Stomach smooth muscle (tissue), 2 donors: ENCODE measurements around the gene SCARF1.

Experiments used
- H3K27ac ChIP-seq: one replicate; pipeline ENCODE4 v1.7.0; 2013; ENCODE audit warnings: mild to moderate bottlenecking, low read length, inconsistent platforms
- H3K27me3 ChIP-seq, 2 donors: one replicate each; pipeline ENCODE4 v1.7.0; 2013; ENCODE audit warnings: low read length in 2 of 2; ENCODE audit not compliant: insufficient read depth in 2 of 2, control insufficient read depth in 1 of 2
- H3K36me3 ChIP-seq, 2 donors: one replicate each; pipeline ENCODE4 v1.7.0; 2013; ENCODE audit warnings: low read length in 2 of 2; ENCODE audit not compliant: control insufficient read depth in 2 of 2, insufficient read depth in 2 of 2
- H3K4me1 ChIP-seq: one replicate; pipeline ENCODE4 v1.7.0; 2013; ENCODE audit warnings: low read length; ENCODE audit not compliant: control insufficient read depth, insufficient read depth
- H3K4me3 ChIP-seq, 2 donors: one replicate each; pipeline ENCODE4 v1.7.0; 2013; ENCODE audit warnings: low read length in 2 of 2
- H3K9ac ChIP-seq, 2 donors: one replicate each; pipeline ENCODE4 v1.7.0; 2013; ENCODE audit warnings: low read length in 2 of 2, mild to moderate bottlenecking in 1 of 2
- H3K9me3 ChIP-seq, 2 donors: one replicate each; pipeline ENCODE4 v1.7.0; 2013; ENCODE audit warnings: low read length in 2 of 2; ENCODE audit not compliant: control insufficient read depth in 2 of 2
- donor health status: healthy.
- donor health status: Pancreatic carcinoma.

Gene SCARF1

DNA sequence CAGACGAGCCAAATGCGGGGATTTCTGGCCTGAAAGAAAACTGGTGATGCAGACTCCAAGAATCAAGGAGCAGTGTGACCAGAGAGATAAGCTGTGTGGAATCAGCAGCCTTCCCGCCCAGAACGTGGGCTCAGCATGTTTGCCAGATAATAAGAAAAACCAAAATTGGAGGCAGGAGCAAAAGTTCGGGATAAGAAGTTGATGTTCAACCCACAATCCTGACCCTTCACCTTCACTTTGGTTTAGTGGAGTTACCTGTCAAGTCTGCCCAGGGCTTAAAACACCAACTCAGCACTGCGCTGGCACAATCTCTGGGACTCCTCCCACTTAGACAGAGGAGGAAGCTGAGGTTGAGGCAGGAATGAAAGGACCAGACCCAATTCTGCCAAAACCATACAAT, 20.0 kb downstream of the SCARF1 start:
- peaks cover 0 to 3% of the 10 kb centered on the region in 2 donors for H3K36me3 ChIP-seq
- H3K9ac ChIP-seq, result no peak overlapping the region
- no peak overlapping the region for H3K27ac ChIP-seq
- H3K27me3 ChIP-seq, result no peaks in the 10 kb centered on the region
- no peaks in the 10 kb centered on the region for H3K9me3 ChIP-seq
- peaks cover 18% of the 10 kb centered on the region for H3K4me1 ChIP-seq
- H3K4me3 ChIP-seq, result no peak overlapping the region

DNA sequence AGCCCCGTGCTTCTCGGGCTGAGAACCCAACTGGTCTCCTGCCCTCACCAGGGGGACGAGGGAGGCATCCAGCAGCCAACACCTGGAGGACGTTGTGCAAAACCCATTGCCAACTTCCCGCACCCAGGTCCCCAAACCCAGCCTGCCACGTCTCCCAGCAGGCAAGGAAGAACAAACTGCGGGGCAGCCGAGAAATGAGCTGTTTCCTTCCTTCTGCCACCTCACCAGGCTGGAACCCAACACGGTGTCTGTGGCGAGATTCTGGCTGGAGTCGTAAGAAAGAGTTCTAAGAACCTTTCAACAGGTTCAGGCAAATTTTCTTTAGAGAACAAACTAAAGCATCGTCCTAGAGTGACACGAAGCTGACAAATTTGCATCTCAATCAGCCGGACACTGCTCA, 20.5 kb downstream of the SCARF1 start:
- Histone ChIP-seq H3K27ac (no peak overlapping the region), H3K9me3 (no peaks in the 10 kb centered on the region), H3K27me3 (no peaks in the 10 kb centered on the region), H3K36me3 (peaks cover 0 to 3% of the 10 kb centered on the region in 2 donors), H3K4me1 (peaks cover 18% of the 10 kb centered on the region), H3K4me3 (no peak overlapping the region), H3K9ac (no peak overlapping the region)

DNA sequence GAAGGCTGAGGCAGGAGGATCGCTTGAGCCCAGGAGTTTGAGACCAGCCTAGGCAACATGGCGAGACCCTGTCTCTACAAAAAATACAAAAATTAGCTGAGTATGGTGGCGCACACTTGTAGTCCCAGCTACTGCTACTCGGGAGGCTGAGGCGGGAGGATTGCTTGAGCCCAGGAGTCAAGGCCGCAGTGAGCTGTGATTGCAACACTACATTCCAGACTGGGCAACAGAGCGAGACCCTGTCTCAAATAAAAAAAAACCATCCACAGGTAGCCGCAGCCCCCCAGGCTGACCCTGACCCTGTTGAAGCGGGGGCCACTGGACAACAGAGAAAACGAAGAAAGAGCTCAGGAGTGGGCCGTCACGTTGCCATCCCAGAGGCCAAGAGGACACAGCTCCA, 20.9 kb downstream of the SCARF1 start:
- Histone ChIP-seq H3K9ac (no peak overlapping the region), H3K9me3 (no peaks in the 10 kb centered on the region), H3K4me1 (peaks cover 16% of the 10 kb centered on the region), H3K27ac (no peak overlapping the region), H3K27me3 (no peaks in the 10 kb centered on the region), H3K4me3 (no peak overlapping the region), H3K36me3 (peaks cover 0 to 3% of the 10 kb centered on the region in 2 donors)

DNA sequence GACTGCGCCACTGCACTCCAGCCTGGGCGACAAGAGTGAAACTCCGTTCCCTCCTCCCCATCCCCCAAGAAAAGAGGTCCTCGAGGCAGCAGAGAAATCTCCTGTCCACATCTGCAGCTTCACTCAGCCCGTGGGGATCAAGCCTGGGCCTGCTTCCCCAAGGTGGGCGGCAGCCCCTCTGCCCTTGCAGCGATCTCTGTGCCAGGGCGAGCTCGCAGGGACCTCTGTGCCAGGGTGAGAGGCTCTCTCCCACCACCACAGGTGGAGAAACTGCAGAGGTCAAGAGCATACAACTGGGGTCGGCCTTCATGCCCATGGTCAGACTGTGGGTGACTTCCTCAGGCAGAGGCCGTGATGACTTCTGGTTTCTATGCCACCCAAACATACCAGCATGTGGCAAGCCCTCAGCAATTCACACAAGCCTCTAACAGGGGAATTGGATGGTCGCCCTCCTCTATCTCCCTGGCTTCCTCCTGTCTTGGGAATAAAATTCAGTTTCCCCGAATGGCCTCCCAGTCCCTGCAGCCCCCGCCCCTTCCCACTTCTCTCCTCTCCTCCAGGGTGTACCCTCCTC, 22.4 kb downstream of the SCARF1 start:
- Histone ChIP-seq H3K27me3 (no peaks in the 10 kb centered on the region), H3K4me1 (peaks cover 10% of the 10 kb centered on the region), H3K27ac (no peak overlapping the region), H3K4me3 (no peak overlapping the region), H3K9ac (no peak overlapping the region), H3K36me3 (peaks cover 0 to 3% of the 10 kb centered on the region in 2 donors), H3K9me3 (no peaks in the 10 kb centered on the region)

DNA sequence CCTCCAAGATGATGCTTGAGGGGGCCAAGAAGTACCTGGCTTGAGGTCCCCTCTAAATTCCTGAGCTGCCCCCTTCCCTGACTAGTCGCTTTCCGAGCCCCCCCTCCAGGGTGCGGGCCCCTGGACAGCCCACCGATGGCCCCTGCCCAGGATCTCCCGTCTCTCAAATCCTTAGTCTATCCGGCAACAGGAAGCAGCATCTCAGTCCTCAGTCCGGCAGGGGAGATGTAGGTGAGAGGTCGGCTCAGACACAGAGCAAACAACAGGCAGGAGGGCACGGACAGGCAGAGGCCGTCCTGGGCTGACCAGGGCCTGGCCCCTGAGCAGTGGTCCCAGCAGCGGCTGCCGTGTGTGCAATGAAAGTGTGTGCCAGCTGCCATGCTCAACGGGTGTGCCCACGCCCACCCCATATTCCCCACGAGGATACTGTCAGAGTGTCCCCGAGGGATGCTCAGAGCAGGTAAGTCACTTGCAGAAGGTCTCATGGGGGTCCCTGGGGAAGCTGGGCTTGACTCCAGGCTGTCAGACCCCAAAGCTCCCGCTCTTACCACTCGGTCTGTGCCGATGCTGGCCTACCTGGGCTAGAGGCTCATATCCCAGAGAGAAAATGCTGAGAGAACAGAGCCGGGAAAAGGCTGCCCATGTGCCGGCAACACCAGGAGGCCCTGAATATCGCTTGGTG, 24.1 kb downstream of the SCARF1 start:
- Histone ChIP-seq H3K9ac (no peak overlapping the region), H3K27me3 (no peaks in the 10 kb centered on the region), H3K4me3 (no peak overlapping the region), H3K27ac (no peak overlapping the region), H3K4me1 (no peaks in the 10 kb centered on the region), H3K9me3 (no peaks in the 10 kb centered on the region), H3K36me3 (peaks cover 0 to 3% of the 10 kb centered on the region in 2 donors)

DNA sequence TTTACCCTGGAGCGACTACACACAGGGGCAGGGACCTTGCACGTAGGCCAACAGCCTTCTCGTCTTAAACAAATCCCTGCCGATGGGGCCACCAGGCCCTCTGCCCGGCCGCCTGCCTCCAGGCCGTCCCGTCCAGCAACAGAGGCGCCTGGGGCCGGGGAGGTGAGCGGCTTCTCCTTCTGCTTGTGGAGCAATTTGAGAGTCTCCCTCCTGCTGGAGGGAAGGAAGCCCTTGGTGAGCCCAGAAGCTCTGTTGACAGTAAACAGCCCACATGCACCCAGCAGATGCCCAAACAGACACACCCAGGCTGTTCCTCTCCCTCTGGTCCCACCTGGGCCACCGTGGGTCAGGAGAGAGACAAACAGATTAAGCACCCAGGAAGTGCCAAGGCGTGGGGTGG, 25.0 kb downstream of the SCARF1 start:
- Histone ChIP-seq H3K27ac (no peak overlapping the region), H3K36me3 (peaks cover 0 to 3% of the 10 kb centered on the region in 2 donors)

DNA sequence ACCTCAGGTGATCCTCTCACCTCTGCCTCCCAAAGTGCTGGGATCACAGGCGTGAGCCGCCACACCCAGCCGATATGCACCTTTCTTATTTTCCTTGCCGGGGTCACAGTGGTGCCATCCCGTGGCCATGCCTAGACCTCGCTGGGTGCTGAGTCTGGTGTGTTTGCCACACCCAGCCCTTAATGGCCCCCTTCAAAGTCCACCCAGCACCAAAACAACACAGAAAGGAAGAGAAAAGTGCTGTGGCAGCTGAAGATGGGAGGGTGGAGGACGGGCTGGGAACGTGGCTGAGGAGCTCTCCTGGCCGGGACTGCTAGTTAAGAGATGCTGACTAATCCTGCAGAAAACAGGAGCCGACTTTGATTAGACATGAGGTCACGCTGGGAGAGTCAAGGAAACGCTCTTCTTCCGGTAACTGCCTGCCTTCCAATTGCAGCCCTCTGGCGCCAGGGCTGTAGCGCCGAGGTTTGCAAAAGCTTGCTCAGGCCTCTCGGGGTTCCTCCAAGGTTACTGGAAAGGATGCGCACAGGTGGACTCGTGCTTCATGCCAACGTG, 27.8 kb downstream of the SCARF1 start:
- H3K4me3 ChIP-seq, result no peak overlapping the region

More for the DNA sequence above, 25.0 kb downstream of the SCARF1 start:
- Histone ChIP-seq H3K4me3 (no peak overlapping the region), H3K9me3 (no peaks in the 10 kb centered on the region), H3K4me1 (no peaks in the 10 kb centered on the region), H3K27me3 (no peaks in the 10 kb centered on the region), H3K9ac (no peak overlapping the region)

DNA sequence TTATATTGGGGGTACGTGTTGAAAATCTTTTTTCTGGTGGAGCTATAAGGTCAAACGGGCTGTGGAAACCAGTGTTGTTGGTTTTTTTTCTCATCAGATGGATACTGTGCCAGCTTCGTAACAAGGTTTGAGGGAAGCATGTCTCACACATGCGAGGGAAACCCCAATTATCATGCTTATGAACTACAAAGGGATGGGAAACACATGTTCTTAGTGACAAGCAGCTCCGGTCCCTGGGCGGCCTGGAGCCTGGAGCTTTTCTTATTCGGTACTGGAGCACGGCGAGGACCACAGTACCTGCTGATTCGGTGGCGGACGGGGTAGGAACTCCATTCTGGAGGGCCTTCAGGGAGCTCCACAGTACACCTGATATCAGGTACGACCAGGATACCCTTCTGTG, 29.4 kb downstream of the SCARF1 start:
- Histone ChIP-seq H3K9ac (no peak overlapping the region), H3K27me3 (no peaks in the 10 kb centered on the region), H3K9me3 (no peaks in the 10 kb centered on the region), H3K4me3 (no peak overlapping the region), H3K27ac (no peak overlapping the region), H3K4me1 (no peaks in the 10 kb centered on the region), H3K36me3 (peaks cover 0 to 3% of the 10 kb centered on the region in 2 donors)

More for the DNA sequence above, 27.8 kb downstream of the SCARF1 start:
- no peaks in the 10 kb centered on the region for H3K9me3 ChIP-seq
- H3K4me1 ChIP-seq, result no peaks in the 10 kb centered on the region
- H3K9ac ChIP-seq, result no peak overlapping the region
- H3K36me3 ChIP-seq, result peaks cover 0 to 3% of the 10 kb centered on the region in 2 donors
- H3K27me3 ChIP-seq, result no peaks in the 10 kb centered on the region
- no peak overlapping the region for H3K27ac ChIP-seq

DNA sequence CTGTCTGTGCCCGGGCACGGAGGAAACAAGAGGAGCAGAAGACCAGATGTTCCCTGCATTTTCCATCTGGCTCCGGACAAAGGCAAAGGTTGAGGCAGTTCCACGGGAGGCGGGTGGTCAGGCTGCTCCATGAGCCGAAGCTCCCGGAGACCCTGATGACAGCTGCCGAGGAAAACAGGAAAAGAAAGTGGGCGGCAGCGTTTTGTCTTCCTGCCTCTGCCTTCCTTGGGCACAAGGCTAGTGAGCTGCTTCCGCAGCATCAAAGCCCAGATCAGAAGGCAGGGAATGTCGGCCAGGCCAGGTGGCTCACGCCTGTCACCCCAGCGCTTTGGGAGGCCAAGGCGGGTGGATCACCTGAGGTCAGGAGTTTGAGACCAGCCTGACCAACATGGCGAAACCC, 33.1 kb downstream of the SCARF1 start:
- no peak overlapping the region for H3K27ac ChIP-seq

DNA sequence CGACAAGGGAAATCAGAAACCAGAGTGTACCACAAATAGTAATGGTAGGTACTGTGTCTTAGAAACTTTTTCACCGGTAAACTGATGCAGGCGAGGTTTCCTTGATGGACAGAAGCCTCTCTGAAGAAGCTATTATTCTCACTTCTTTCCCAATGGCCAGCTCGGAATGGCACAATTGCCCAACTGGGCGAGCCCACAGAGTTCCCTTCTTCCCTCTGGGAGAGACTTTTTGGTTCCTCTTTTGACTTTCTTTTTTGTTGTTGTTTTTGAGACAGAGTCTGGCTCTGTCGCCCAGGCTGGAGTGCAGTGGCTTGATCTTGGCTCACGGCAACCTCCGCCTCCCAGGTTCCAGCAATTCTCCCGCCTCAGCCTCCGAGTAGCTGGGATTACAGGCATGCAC, 33.8 kb downstream of the SCARF1 start:
- Histone ChIP-seq H3K27ac (no peak overlapping the region), H3K4me1 (peaks cover 2% of the 10 kb centered on the region), H3K27me3 (no peaks in the 10 kb centered on the region), H3K9me3 (no peaks in the 10 kb centered on the region), H3K36me3 (peaks cover 0 to 3% of the 10 kb centered on the region in 2 donors), H3K4me3 (no peak overlapping the region), H3K9ac (no peak overlapping the region)

More for the DNA sequence above, 33.1 kb downstream of the SCARF1 start:
- no peaks in the 10 kb centered on the region for H3K4me1 ChIP-seq
- H3K36me3 ChIP-seq, result peaks cover 0 to 3% of the 10 kb centered on the region in 2 donors
- no peaks in the 10 kb centered on the region for H3K27me3 ChIP-seq
- no peaks in the 10 kb centered on the region for H3K9me3 ChIP-seq
- H3K4me3 ChIP-seq, result no peak overlapping the region
- H3K9ac ChIP-seq, result no peak overlapping the region

DNA sequence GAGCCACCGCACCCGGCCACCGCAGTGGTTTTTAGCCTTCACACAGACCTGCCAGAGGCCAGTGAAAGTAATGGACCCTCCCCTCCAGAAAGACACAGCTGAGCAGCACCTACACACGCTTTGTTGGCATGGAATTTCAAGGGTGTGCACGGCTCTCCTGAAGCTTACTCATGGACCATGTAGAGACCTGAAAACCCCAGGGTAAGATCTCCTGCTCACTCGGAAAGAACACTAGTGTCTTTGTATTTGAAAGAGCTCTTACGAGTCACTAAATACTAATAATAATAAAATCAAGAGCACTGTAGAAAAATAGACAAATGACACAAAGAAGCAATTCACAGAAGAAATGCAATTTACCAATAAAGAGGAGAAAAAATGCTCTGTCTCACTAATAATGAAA, 36.9 kb downstream of the SCARF1 start:
- Histone ChIP-seq H3K4me3 (no peak overlapping the region), H3K9ac (no peak overlapping the region), H3K9me3 (no peaks in the 10 kb centered on the region), H3K27me3 (no peaks in the 10 kb centered on the region), H3K4me1 (peaks cover 6% of the 10 kb centered on the region), H3K36me3 (peaks cover 0 to 4% of the 10 kb centered on the region in 2 donors), H3K27ac (no peak overlapping the region)
